ENCODE data around the gene PPP1R37. TPM values are rescaled to one million over a fixed set of nuclear protein-coding genes. Genes with fewer than 3 reads are reported as not detected.

Gene PPP1R37
- polyA plus RNA-seq, 1 experiment = 16.1 TPM

- Histone ChIP-seq H3K27me3 (ENCODE audit: control insufficient read depth, insufficient read depth, low read length) (no peaks in the 10 kb centered on the region), H3K4me3 (ENCODE audit: low read depth, low read length) (no peak overlapping the region), H3K36me3 (ENCODE audit: control insufficient read depth, insufficient read depth, low read length) (no peaks in the 10 kb centered on the region; the same call in none of the 2 replicates)
- CTCF ChIA-PET = no interaction called here
- POLR2A ChIA-PET = no interaction called here
- no peak for TF ChIP-seq CTCF (IDR thresholded peaks at IDR 0.05; ENCODE audit: insufficient read depth, low read depth, low read length)
- DNase-seq (ENCODE audit: low read depth) = no peak
Observed at GRCh38 chr19:45121827-45122345, 28.9 kb downstream of the PPP1R37 start.

DNA sequence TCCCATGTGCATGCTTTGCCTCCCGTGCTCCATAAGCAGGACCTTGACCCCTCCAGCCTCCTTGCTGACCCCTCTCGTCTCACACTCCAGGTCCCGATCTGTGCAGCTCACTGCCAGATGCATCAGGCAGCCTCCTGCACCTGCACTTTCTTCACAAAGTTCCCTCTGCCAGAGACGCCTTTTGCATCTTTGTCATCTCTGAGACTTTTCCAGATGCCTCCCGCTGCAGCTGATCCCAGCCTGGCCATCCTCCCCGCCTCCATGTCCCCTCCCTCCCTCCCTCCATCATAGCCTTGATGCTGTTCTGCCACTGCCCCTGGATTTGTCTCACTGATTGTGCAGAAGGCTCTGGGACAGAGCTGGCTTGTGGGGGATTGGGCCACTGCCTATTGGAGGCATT, 29.9 kb downstream of the PPP1R37 start:
- TF ChIP-seq CTCF (IDR thresholded peaks at IDR 0.05; ENCODE audit: insufficient read depth, low read depth, low read length) = no peak
- no peak for DNase-seq (ENCODE audit: low read depth)
- POLR2A ChIA-PET = no interaction called here
- no peak overlapping the region for H3K4me3 ChIP-seq (ENCODE audit: low read depth, low read length)
- CTCF ChIA-PET = no interaction called here
- no peaks in the 10 kb centered on the region; the same call in none of the 2 replicates for H3K36me3 ChIP-seq (ENCODE audit: control insufficient read depth, insufficient read depth, low read length)
- H3K27me3 ChIP-seq (ENCODE audit: control insufficient read depth, insufficient read depth, low read length) = no peaks in the 10 kb centered on the region

- TF ChIP-seq CTCF (IDR thresholded peaks at IDR 0.05; ENCODE audit: insufficient read depth, low read depth, low read length) = no peak
- POLR2A ChIA-PET = no interaction called here
- CTCF ChIA-PET = no interaction called here
- Histone ChIP-seq H3K4me3 (ENCODE audit: low read depth, low read length) (no peak overlapping the region), H3K27me3 (ENCODE audit: control insufficient read depth, insufficient read depth, low read length) (no peaks in the 10 kb centered on the region), H3K36me3 (ENCODE audit: control insufficient read depth, insufficient read depth, low read length) (no peaks in the 10 kb centered on the region; the same call in none of the 2 replicates)
- DNase-seq (ENCODE audit: low read depth) = no peak
Observed at GRCh38 chr19:45123440-45123850, 30.5 kb downstream of the PPP1R37 start.

DNA sequence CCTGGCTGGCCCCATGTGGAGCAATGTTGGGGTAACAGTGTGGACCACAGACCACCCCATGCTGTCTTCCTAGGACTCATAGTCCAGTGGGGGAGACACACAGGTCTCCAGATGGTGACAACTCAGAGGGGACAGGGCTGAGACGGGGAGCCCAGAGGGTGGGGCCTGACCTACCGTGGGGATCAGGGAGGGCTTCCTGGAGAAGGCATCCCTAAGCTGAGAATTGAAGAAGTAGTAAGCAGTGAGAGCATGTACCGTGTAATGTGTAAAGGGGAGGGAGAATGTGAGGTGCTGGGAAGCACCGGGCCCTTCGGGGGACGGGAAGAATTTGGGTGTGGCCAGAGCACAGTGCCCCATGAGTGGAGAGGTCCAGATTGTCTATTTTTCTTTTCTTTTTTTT, 31.0 kb downstream of the PPP1R37 start:
- CTCF ChIA-PET = interaction anchor here (1.5 to 1.9 kb wide), 3 partner anchors 11 to 54 kb away, joined by 4 to 18 read pairs (median 5); partner anchors contain the start of genes BLOC1S3 and TRAPPC6A
- H3K27me3 ChIP-seq (ENCODE audit: control insufficient read depth, insufficient read depth, low read length) = no peaks in the 10 kb centered on the region
- no peak for TF ChIP-seq CTCF (IDR thresholded peaks at IDR 0.05; ENCODE audit: insufficient read depth, low read depth, low read length)
- H3K4me3 ChIP-seq (ENCODE audit: low read depth, low read length) = no peak overlapping the region
- POLR2A ChIA-PET = no interaction called here
- DNase-seq (ENCODE audit: low read depth) = no peak
- H3K36me3 ChIP-seq (ENCODE audit: control insufficient read depth, insufficient read depth, low read length) = no peaks in the 10 kb centered on the region; the same call in none of the 2 replicates

DNA sequence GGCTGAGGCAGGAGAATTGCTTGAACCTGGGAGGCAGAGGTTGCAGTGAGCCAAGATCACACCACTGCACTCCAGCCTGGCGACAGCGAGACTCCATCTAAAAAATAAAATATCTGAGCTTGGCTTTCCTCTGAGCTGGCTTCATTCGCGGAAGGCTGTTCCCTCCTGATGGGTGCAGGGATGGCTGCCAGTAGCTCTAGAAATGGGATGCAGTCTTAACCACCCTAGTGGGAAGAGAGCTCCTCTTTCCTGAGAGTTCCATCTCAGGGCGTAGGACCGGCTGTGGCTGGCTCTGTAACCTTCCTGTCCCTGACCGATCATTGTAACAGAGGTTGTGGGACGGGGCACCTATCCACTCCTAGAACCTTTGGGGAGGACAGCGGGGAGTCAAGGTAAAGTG, 32.4 kb downstream of the PPP1R37 start:
- Histone ChIP-seq H3K4me3 (ENCODE audit: low read depth, low read length) (no peak overlapping the region), H3K27me3 (ENCODE audit: control insufficient read depth, insufficient read depth, low read length) (no peaks in the 10 kb centered on the region), H3K36me3 (ENCODE audit: control insufficient read depth, insufficient read depth, low read length) (peaks cover 1% of the 10 kb centered on the region)
- DNase-seq (ENCODE audit: low read depth) = no peak
- ChIA-PET CTCF (interaction anchor here (1.0 to 2.6 kb wide), 13 partner anchors 10 to 214 kb away, joined by 3 to 18 read pairs (median 4); partner anchors contain the start of genes BLOC1S3 and TRAPPC6A), POLR2A (no interaction called here)
- TF ChIP-seq CTCF (IDR thresholded peaks at IDR 0.05; ENCODE audit: insufficient read depth, low read depth, low read length) = no peak

Data from BJ (cell line).